Keratinocyte (primary cell): Measurements from ENCODE around the gene DUSP16.

Experiments used
- CTCF ChIP-seq, 3 experiments: IDR thresholded peaks in 1 of 3; conservative IDR thresholded peaks in 1 of 3; optimal IDR thresholded peaks in 1 of 3; 2 replicates in 2 of 3; 3 replicates in 1 of 3; pipeline versions ENCODE3 to v1.5.1; 2011; ENCODE audit warnings: low read length in 3 of 3, mild to moderate bottlenecking in 3 of 3, moderate library complexity in 2 of 3, control low read depth in 1 of 3, inconsistent platforms in 1 of 3; ENCODE audit not compliant: insufficient read depth in 2 of 3; ENCODE audit errors: extremely low read depth in 1 of 3
- EZH2 ChIP-seq: IDR thresholded peaks from one replicate; pipeline ENCODE4 v1.6.1; 2012; ENCODE audit warnings: inconsistent platforms, mild to moderate bottlenecking, low read length, moderate library complexity

GRCh38 chr12:12454315-12454714, 108.3 kb downstream of the DUSP16 start:
- TF ChIP-seq CTCF (optimal IDR thresholded peaks at IDR 0.05 in 1 of 3, IDR thresholded peaks at IDR 0.05 in 1 of 3, conservative IDR thresholded peaks at IDR 0.05 in 1 of 3; ENCODE audit: extremely low read depth in 1 of 3, insufficient read depth in 2 of 3, low read length in 3 of 3), result no peak
- TF ChIP-seq EZH2, result no peak
